Neuron (in vitro differentiated cells): Measurements from ENCODE around the gene SLC10A3.

Experiments used
- H2AFZ ChIP-seq: one replicate; pipeline ENCODE4 v1.6.1; 2013; ENCODE audit warnings: low read depth, mild to moderate bottlenecking, inconsistent platforms, low read length, moderate library complexity
- H3K27me3 ChIP-seq: one replicate; pipeline ENCODE4 v1.6.1; 2013; ENCODE audit warnings: low read length; ENCODE audit not compliant: insufficient read depth
- H3K36me3 ChIP-seq: one replicate; pipeline ENCODE4 v1.6.1; 2013; ENCODE audit warnings: low read length; ENCODE audit not compliant: insufficient read depth
- H3K4me1 ChIP-seq: one replicate; pipeline ENCODE4 v1.6.1; 2013; ENCODE audit warnings: low read length; ENCODE audit not compliant: insufficient read depth
- H3K4me3 ChIP-seq: 2 replicates; pipeline ENCODE4 v1.5.1; 2013; ENCODE audit warnings: mild to moderate bottlenecking, low read length, moderate library complexity
- H3K9me3 ChIP-seq: one replicate; pipeline ENCODE4 v1.6.1; 2013; ENCODE audit warnings: low read length

SLC10A3 gene

GRCh38 chrX:154470914-154471568, 19.4 kb downstream of the SLC10A3 start:
- peaks cover 38% of the 10 kb centered on the region for H3K36me3 ChIP-seq
- no peaks in the 10 kb centered on the region for H3K4me1 ChIP-seq
- H3K4me3 ChIP-seq, result no peak overlapping the region
- no peaks in the 10 kb centered on the region for H3K27me3 ChIP-seq
- H3K9me3 ChIP-seq, result no peaks in the 10 kb centered on the region
- no peak overlapping the region for H2AFZ ChIP-seq

- Histone ChIP-seq H3K36me3 (peaks cover 42% of the 10 kb centered on the region), H3K9me3 (no peaks in the 10 kb centered on the region), H3K27me3 (no peaks in the 10 kb centered on the region), H2AFZ (no peak overlapping the region), H3K4me3 (no peak overlapping the region), H3K4me1 (no peaks in the 10 kb centered on the region)
These were observed 20.0 kb downstream of the SLC10A3 start for GRCh38 chrX:154470434-154470833.

GRCh38 chrX:154469880-154470279, 20.5 kb downstream of the SLC10A3 start:
- Histone ChIP-seq H3K36me3 (peaks cover 42% of the 10 kb centered on the region), H2AFZ (no peak overlapping the region), H3K4me1 (no peaks in the 10 kb centered on the region), H3K27me3 (no peaks in the 10 kb centered on the region), H3K4me3 (no peak overlapping the region), H3K9me3 (no peaks in the 10 kb centered on the region)

GRCh38 chrX:154469114-154469513, 21.3 kb downstream of the SLC10A3 start:
- Histone ChIP-seq H3K4me3 (no peak overlapping the region), H3K9me3 (no peaks in the 10 kb centered on the region), H3K36me3 (peaks cover 47% of the 10 kb centered on the region), H3K27me3 (no peaks in the 10 kb centered on the region), H2AFZ (no peak overlapping the region), H3K4me1 (no peaks in the 10 kb centered on the region)

- no peak overlapping the region for H2AFZ ChIP-seq
- H3K4me1 ChIP-seq, result no peaks in the 10 kb centered on the region
- H3K9me3 ChIP-seq, result no peaks in the 10 kb centered on the region
- H3K4me3 ChIP-seq, result no peak overlapping the region
- H3K36me3 ChIP-seq, result peaks cover 50% of the 10 kb centered on the region
- H3K27me3 ChIP-seq, result no peaks in the 10 kb centered on the region
These were observed 22.2 kb downstream of the SLC10A3 start for GRCh38 chrX:154468217-154468616.

- no peaks in the 10 kb centered on the region for H3K9me3 ChIP-seq
- H3K27me3 ChIP-seq, result no peaks in the 10 kb centered on the region
- H3K4me1 ChIP-seq, result no peaks in the 10 kb centered on the region
- H3K36me3 ChIP-seq, result peaks cover 48% of the 10 kb centered on the region
- no peak overlapping the region for H2AFZ ChIP-seq
- no peak overlapping the region for H3K4me3 ChIP-seq
These were observed 22.9 kb downstream of the SLC10A3 start for GRCh38 chrX:154467556-154467955.

GRCh38 chrX:154466907-154467306, 23.5 kb downstream of the SLC10A3 start:
- H3K4me3 ChIP-seq, result no peak overlapping the region
- peaks cover 41% of the 10 kb centered on the region for H3K36me3 ChIP-seq
- no peaks in the 10 kb centered on the region for H3K27me3 ChIP-seq
- no peak overlapping the region for H2AFZ ChIP-seq
- no peaks in the 10 kb centered on the region for H3K9me3 ChIP-seq
- no peaks in the 10 kb centered on the region for H3K4me1 ChIP-seq

GRCh38 chrX:154466036-154466435, 24.4 kb downstream of the SLC10A3 start:
- no peaks in the 10 kb centered on the region for H3K4me1 ChIP-seq
- H3K4me3 ChIP-seq, result no peak overlapping the region
- H2AFZ ChIP-seq, result no peak overlapping the region
- H3K27me3 ChIP-seq, result no peaks in the 10 kb centered on the region
- peaks cover 38% of the 10 kb centered on the region for H3K36me3 ChIP-seq
- no peaks in the 10 kb centered on the region for H3K9me3 ChIP-seq

GRCh38 chrX:154465601-154466000, 24.8 kb downstream of the SLC10A3 start:
- Histone ChIP-seq H2AFZ (no peak overlapping the region), H3K27me3 (no peaks in the 10 kb centered on the region), H3K36me3 (peaks cover 37% of the 10 kb centered on the region), H3K4me3 (no peak overlapping the region), H3K9me3 (no peaks in the 10 kb centered on the region), H3K4me1 (no peaks in the 10 kb centered on the region)

- H3K36me3 ChIP-seq, result peaks cover 36% of the 10 kb centered on the region
- H3K4me3 ChIP-seq, result no peak overlapping the region
- H3K27me3 ChIP-seq, result no peaks in the 10 kb centered on the region
- no peaks in the 10 kb centered on the region for H3K9me3 ChIP-seq
- no peak overlapping the region for H2AFZ ChIP-seq
- H3K4me1 ChIP-seq, result peaks cover 4% of the 10 kb centered on the region
These were observed 25.5 kb downstream of the SLC10A3 start for GRCh38 chrX:154464806-154465365.

GRCh38 chrX:154463611-154464220, 26.7 kb downstream of the SLC10A3 start:
- H3K27me3 ChIP-seq, result no peaks in the 10 kb centered on the region
- no peak overlapping the region for H2AFZ ChIP-seq
- peaks cover 12% of the 10 kb centered on the region for H3K4me1 ChIP-seq
- H3K36me3 ChIP-seq, result peaks cover 30% of the 10 kb centered on the region
- H3K4me3 ChIP-seq, result no peak overlapping the region
- no peaks in the 10 kb centered on the region for H3K9me3 ChIP-seq

- Histone ChIP-seq H3K4me1 (peaks cover 12% of the 10 kb centered on the region), H3K9me3 (no peaks in the 10 kb centered on the region), H2AFZ (no peak overlapping the region), H3K27me3 (no peaks in the 10 kb centered on the region), H3K36me3 (peaks cover 24% of the 10 kb centered on the region), H3K4me3 (no peak overlapping the region)
These were observed 28.0 kb downstream of the SLC10A3 start for GRCh38 chrX:154462396-154462795.

GRCh38 chrX:154460326-154460725, 30.1 kb downstream of the SLC10A3 start:
- peaks cover 12% of the 10 kb centered on the region for H3K4me1 ChIP-seq
- peaks cover 14% of the 10 kb centered on the region for H3K36me3 ChIP-seq
- H3K27me3 ChIP-seq, result no peaks in the 10 kb centered on the region
- no peak overlapping the region for H3K4me3 ChIP-seq
- H2AFZ ChIP-seq, result no peak overlapping the region
- no peaks in the 10 kb centered on the region for H3K9me3 ChIP-seq
